ENCODE results near the gene LONP2. TPM values are rescaled to one million over a fixed set of nuclear protein-coding genes. Genes with fewer than 3 reads are reported as not detected.

The LONP2 gene
- polyA plus RNA-seq, 1 donor from 2014 or later: 38.6 TPM

GRCh38 chr16:48220891-48221290, 23.2 kb upstream of the LONP2 start:
- H3K79me2 ChIP-seq (replicated peaks; ENCODE audit: insufficient read depth, low read length): no peaks in the 10 kb centered on the region
- H3K27ac ChIP-seq (ENCODE audit: low read length): no peak overlapping the region
- no peaks in the 10 kb centered on the region for H3K9me2 ChIP-seq (ENCODE audit: insufficient read depth, low read length)
- no peaks in the 10 kb centered on the region for H4K20me1 ChIP-seq (ENCODE audit: insufficient read depth)
- H3K9ac ChIP-seq (ENCODE audit: low read length): no peak overlapping the region
- TF ChIP-seq EZH2 (IDR thresholded peaks at IDR 0.05; ENCODE audit: borderline replicate concordance, insufficient read depth, low read length, poor library complexity, severe bottlenecking) (no peak), RAD21 (conservative IDR thresholded peaks at IDR 0.05) (no peak)
- H2AFZ ChIP-seq (ENCODE audit: low read depth, low read length): no peak overlapping the region
- H3K36me3 ChIP-seq (ENCODE audit: insufficient read depth, low read length): no peaks in the 10 kb centered on the region
- H3K27me3 ChIP-seq (ENCODE audit: insufficient read depth, low read depth, low read length): no peaks in the 10 kb centered on the region
- H3K9me3 ChIP-seq (ENCODE audit: low read length): no peaks in the 10 kb centered on the region
- no peak overlapping the region for H3K4me3 ChIP-seq (ENCODE audit: low read length)
- no peak overlapping the region for H3K4me2 ChIP-seq (ENCODE audit: low read length)
- H3F3A ChIP-seq (ENCODE audit: insufficient read depth, low read length, poor library complexity, severe bottlenecking): no peaks in the 10 kb centered on the region

- H3F3A ChIP-seq (ENCODE audit: insufficient read depth, low read length, poor library complexity, severe bottlenecking): no peaks in the 10 kb centered on the region
- H4K20me1 ChIP-seq (ENCODE audit: insufficient read depth): no peaks in the 10 kb centered on the region
- no peak overlapping the region for H3K4me2 ChIP-seq (ENCODE audit: low read length)
- H3K36me3 ChIP-seq (ENCODE audit: insufficient read depth, low read length): no peaks in the 10 kb centered on the region
- H3K9me3 ChIP-seq (ENCODE audit: low read length): no peaks in the 10 kb centered on the region
- H3K79me2 ChIP-seq (replicated peaks; ENCODE audit: insufficient read depth, low read length): no peaks in the 10 kb centered on the region
- no peak overlapping the region for H3K9ac ChIP-seq (ENCODE audit: low read length)
- no peak overlapping the region for H3K4me3 ChIP-seq (ENCODE audit: low read length)
- H3K27ac ChIP-seq (ENCODE audit: low read length): no peak overlapping the region
- H3K27me3 ChIP-seq (ENCODE audit: insufficient read depth, low read depth, low read length): no peaks in the 10 kb centered on the region
- TF ChIP-seq MXI1 (conservative IDR thresholded peaks at IDR 0.05; ENCODE audit: poor library complexity, severe bottlenecking): no peak
- TF ChIP-seq RAD21 (conservative IDR thresholded peaks at IDR 0.05): no peak
- TF ChIP-seq CTCF (IDR thresholded peaks at IDR 0.05; ENCODE audit: poor library complexity, severe bottlenecking): no peak
- no peak for TF ChIP-seq TAF1 (IDR thresholded peaks at IDR 0.05; ENCODE audit: low read depth)
- TF ChIP-seq EP300 (conservative IDR thresholded peaks at IDR 0.05; ENCODE audit: poor library complexity, severe bottlenecking): no peak
- no peak for TF ChIP-seq POLR2AphosphoS5 (IDR thresholded peaks at IDR 0.05)
- no peak for TF ChIP-seq SMC3 (conservative IDR thresholded peaks at IDR 0.05; ENCODE audit: poor library complexity)
- no peak for TF ChIP-seq EZH2 (IDR thresholded peaks at IDR 0.05; ENCODE audit: borderline replicate concordance, insufficient read depth, low read length, poor library complexity, severe bottlenecking)
- no peak for TF ChIP-seq REST (IDR thresholded peaks at IDR 0.05; ENCODE audit: borderline replicate concordance)
- no peak overlapping the region for H2AFZ ChIP-seq (ENCODE audit: low read depth, low read length)
- H3K9me2 ChIP-seq (ENCODE audit: insufficient read depth, low read length): no peaks in the 10 kb centered on the region
Measured at GRCh38 chr16:48223490-48223889, 20.6 kb upstream of the LONP2 start.

- Histone ChIP-seq H2AFZ (ENCODE audit: low read depth, low read length) (no peak overlapping the region), H3K27ac (ENCODE audit: low read length) (no peak overlapping the region), H3K36me3 (ENCODE audit: insufficient read depth, low read length) (no peaks in the 10 kb centered on the region), H4K20me1 (ENCODE audit: insufficient read depth) (no peaks in the 10 kb centered on the region), H3F3A (ENCODE audit: insufficient read depth, low read length, poor library complexity, severe bottlenecking) (no peaks in the 10 kb centered on the region), H3K27me3 (ENCODE audit: insufficient read depth, low read depth, low read length) (no peaks in the 10 kb centered on the region), H3K9ac (ENCODE audit: low read length) (no peak overlapping the region), H3K4me3 (ENCODE audit: low read length) (no peak overlapping the region), H3K9me2 (ENCODE audit: insufficient read depth, low read length) (no peaks in the 10 kb centered on the region), H3K9me3 (ENCODE audit: low read length) (no peaks in the 10 kb centered on the region), H3K4me2 (ENCODE audit: low read length) (no peak overlapping the region), H3K79me2 (replicated peaks; ENCODE audit: insufficient read depth, low read length) (no peaks in the 10 kb centered on the region)
- TF ChIP-seq REST (IDR thresholded peaks at IDR 0.05; ENCODE audit: borderline replicate concordance) (no peak), POLR2AphosphoS5 (IDR thresholded peaks at IDR 0.05) (no peak), CTCF (IDR thresholded peaks at IDR 0.05; ENCODE audit: poor library complexity, severe bottlenecking) (no peak), SMC3 (conservative IDR thresholded peaks at IDR 0.05; ENCODE audit: poor library complexity) (no peak), EZH2 (IDR thresholded peaks at IDR 0.05; ENCODE audit: borderline replicate concordance, insufficient read depth, low read length, poor library complexity, severe bottlenecking) (no peak), EP300 (conservative IDR thresholded peaks at IDR 0.05; ENCODE audit: poor library complexity, severe bottlenecking) (no peak)
Measured at GRCh38 chr16:48225456-48225855, 18.6 kb upstream of the LONP2 start.

All from neural cell (in vitro differentiated cells).